ENCODE results near the gene FNIP1.
"Not testable (repeated sequence)": the region's sequence is repeated elsewhere in the genome, so short reads cannot be mapped to it uniquely, and the experiment has no call there.

Gene FNIP1

DNA sequence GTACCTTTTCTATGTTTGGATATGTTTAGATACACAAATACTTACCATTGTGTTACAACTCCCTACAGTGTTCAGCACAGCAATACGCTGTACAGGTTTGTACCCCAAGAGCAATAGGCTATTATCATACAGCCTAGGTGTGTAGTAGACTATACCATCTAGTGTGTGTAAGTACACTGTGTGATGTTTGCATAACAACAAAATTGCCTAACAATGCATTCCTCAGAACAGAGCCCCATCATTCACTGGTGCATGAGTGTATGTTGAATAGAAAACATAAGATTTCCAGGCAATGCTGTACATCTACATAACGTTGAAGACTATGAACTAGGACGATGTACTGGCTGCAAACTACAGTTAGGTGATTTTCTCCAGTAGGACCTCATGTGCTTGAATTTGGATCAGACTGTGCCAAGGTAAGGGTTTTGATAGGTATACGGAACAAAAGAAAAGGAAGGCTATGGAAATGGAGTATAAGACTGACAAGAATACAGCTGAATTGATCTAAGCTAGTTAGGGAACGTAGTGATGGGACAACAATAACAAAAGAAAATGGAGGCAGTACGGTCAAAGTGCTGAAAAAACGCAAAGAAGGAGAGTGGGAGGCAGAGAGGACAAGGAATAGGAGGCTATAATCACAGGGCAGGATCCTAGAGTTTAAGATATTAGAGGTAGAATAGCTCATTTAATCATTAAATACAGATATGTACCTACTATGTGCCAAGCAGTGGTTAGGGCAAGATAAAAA is 46.9 kb downstream of the FNIP1 start:
- DNase-seq (ENCODE audit: low read depth) = no peak

DNA sequence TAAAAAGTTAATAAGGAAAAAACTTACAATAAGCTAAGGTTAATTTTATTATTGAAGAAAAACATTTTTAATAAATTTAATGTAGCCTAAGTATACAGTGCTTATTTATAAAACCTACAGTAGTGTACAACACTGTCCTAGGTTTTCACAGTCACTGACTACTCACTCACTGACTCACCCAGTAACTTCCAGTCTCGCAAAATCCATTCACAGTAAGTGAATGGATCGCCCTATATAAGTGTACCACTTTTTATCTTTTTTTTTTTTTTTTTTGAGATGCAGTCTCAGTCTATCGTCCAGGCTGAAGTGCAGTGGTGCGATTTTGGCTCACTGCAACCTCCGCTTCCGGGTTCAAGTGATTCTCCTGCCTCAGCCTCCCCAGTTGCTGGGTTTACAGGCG is 47.7 kb downstream of the FNIP1 start:
- DNase-seq (ENCODE audit: low read depth) = no peak

DNA sequence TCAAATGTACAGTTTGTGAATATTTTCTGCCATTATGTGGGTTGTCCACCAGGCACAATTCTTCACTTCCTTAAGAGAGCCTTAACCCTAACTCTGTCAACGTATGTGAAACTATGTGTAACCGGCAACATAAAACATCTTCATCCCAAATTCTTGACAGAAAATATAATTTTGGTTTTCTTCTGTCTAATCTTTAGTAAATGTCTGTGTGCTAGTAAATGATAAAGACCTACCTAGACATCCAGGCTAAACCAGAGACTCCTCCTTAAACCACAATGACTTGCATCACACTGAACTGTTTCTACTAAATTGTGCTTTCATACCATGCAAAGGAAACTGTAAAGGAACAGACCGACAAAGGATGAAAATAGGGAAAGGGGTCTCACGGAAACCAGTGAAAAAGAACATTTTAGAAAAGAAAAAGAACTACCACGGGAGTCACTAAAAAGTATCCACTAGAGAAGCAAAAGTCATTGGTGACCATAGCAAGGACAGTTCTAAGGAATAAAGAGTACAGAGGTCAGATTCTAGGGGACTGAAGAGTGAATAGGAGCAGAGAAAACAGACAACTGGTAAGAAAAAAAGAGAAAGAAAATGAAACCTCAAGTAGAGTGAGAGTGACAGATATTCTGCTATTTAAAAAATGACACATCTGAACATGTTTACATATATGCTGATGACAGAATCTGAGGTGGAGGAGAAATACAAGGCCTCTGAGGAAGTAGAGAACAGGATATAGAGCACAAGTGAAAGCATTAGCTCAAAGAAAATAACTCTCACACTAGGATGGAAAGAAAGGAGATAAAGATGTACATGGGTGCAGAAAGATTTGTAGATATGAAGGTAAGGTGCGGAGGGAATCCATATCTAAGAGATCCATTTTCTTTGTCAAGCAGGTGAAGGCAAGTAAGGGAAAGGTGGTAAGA is 49.4 kb downstream of the FNIP1 start:
- no peak for DNase-seq (ENCODE audit: low read depth)

DNA sequence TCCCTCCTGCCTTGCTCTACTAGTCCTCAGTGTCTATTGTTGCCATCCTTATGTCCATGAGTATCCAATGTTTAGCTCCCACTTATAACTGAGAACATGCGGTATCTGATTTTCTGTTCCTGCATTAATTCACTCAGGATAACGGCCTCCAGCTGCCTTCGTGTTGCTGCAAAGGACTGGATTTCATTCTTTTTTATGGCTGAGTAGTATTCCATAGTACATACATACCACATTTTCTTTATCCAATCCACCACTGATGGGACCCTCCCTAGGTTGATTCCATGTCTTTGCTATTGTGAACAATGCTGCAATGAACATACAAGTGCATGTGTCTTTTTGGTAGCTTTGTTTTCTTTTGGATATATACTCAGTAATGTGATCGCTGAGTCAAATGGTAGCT is 50.4 kb downstream of the FNIP1 start:
- DNase-seq (ENCODE audit: low read depth) = no peak

DNA sequence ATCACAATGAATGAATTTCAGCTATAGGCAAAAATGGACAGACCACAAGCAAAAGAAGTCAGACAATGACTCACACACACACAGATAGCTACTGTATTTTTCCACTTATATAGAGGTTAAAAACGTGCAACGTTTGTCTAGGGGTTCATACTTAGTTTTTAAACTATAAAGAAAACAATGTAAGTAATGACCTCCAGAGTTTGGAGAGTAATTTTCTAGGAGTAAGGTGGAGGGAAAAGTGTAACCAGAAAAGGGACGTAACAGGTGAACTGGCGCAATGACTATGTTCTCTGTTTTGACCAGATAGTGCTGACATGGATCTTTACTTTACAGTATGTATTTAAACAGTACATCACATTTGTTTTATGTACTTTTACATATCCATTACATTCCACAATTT is 51.1 kb downstream of the FNIP1 start:
- no peak for DNase-seq (ENCODE audit: low read depth)

DNA sequence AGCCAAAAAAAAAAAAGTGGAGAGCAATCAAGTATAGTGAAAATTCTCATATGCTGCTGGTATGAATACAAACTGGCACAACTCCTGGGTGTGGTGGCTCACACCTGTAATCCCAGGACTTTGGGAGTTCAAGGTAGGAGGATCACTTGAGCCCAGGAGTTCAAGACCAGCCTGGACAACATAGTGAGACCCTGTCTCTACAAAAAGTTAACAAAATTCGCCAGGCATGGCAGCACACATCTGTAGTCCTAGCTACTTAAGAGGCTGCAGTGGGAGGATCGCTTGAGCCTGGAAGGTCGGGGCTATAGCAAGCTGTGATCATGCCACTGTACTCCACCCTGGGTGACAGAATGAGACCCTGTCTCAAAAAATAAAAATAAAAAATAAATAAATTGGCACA is 51.7 kb downstream of the FNIP1 start:
- no peak for DNase-seq (ENCODE audit: low read depth)

DNA sequence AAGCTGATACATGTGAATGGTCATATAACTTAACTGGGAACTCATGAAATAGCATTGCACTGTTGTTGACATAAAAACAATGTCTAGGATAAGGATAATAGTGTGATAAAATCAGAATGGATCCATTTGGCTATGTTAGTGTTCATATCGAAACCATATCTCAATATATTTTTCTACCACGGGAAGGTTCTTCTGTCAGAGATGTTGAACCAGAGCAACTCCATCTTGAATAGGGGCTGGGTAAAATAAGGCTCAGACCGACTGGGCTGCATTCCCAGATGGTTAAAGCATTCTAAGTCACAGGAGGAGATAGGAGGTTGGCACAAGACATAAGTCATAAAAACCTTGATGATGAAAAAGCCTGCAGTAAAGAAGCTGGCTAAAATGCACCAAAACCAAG is 56.3 kb downstream of the FNIP1 start:
- DNase-seq (ENCODE audit: low read depth) = no peak

DNA sequence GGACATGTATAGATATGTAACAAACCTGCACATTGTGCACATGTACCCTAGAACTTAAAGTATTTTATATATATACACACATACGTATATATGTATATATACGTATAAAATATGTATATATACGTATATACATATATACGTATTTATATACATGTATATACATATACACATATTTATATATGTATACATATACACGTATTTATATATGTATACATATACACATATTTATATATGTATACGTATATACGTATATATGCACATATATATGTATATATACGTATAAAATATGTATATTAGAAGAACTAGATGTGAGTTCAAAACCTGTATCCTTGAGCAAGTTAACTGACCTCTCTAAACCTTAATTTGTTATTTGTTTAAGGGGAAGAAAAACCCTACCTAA is 61.4 kb downstream of the FNIP1 start:
- DNase-seq (ENCODE audit: low read depth) = no peak

DNA sequence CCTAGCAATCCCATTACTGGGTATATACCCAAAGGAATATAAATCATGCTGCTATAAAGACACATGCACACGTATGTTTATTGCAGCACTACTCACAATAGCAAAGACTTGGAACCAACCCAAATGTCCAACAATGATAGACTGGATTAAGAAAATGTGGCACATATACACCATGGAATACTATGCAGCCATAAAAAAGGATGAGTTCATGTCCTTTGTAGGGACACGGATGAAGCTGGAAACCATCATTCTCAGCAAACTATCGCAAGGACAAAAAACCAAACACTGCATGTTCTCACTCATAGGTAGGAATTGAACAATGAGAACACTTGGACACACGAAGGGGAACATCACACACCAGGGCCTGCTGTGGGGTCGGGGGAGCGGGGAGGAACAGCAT is 61.9 kb downstream of the FNIP1 start:
- DNase-seq (ENCODE audit: low read depth) = not testable (repeated sequence)

DNA sequence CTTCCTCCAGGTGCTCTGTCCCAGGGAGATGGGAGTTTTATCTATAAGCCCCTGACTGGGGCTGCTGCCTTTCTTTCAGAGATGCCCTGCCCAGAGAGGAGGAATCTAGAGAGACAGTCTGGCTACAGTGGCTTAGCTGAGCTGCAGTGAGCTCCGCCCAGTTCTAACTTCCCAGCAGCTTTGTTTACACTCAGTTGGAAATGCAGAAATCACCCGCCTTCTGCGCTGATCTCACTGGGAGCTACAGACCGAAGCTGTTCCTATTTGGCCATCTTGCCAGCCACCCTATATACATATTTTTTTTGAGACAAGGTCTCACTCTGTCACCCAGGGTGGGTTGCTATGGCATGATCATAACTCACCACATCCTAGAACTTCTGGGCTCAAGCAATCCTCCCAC is 67.5 kb downstream of the FNIP1 start:
- DNase-seq (ENCODE audit: low read depth) = not testable (repeated sequence)

DNA sequence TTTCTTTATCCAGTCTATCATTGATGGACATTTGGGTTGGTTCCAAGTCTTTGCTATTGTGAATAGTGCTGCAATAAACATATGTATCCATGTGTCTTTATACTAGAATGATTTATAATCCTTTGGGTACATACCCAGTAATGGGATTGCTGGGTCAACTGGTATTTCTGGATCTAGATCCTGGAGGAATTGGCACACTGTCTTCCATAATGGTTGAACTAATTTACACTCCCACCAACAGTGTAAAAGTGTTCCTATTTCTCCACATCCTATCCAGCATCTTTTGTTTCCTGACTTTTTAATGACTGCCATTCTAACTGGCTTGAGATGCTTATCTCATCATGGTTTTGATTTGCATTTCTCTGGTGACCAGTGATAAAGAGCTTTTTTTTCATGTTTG is 72.7 kb downstream of the FNIP1 start:
- not testable (repeated sequence) for DNase-seq (ENCODE audit: low read depth)

DNA sequence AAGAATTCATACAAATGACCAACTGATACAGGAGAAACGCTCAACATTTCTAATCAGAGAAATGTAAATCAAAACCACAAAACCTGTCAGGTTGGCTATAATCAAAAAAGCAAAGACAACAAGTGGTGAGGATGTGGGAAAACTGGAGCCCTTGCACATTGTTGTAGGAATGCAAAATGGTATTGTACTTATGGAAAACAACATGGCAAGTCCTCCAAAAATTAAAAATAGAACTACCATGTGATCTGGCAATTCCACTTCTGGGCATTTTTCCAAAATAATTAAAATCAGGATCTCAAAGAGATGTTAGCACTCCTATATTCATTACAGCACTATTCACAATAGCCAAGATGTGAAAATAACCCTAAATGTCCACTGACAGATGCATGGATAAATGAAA is 76.1 kb downstream of the FNIP1 start:
- DNase-seq (ENCODE audit: low read depth) = no peak

DNA sequence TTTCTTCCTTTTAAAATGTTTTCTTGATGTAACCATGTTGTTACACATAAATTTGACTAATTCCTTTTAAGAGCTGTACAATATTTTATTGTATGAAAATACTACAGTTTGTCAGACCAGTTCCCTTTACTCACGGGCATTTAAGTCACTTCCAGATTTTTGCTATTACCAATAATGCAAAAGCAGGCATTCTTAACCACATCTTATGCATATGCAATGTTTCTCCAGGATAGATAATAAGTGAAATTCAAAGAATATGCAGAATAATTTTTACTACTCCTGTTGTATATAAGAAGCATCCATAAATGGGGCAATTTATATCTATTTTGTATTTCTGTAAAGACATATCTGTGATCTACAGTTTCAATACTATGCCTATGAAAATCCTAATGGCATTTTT is 77.3 kb downstream of the FNIP1 start:
- no peak for DNase-seq (ENCODE audit: low read depth)

DNA sequence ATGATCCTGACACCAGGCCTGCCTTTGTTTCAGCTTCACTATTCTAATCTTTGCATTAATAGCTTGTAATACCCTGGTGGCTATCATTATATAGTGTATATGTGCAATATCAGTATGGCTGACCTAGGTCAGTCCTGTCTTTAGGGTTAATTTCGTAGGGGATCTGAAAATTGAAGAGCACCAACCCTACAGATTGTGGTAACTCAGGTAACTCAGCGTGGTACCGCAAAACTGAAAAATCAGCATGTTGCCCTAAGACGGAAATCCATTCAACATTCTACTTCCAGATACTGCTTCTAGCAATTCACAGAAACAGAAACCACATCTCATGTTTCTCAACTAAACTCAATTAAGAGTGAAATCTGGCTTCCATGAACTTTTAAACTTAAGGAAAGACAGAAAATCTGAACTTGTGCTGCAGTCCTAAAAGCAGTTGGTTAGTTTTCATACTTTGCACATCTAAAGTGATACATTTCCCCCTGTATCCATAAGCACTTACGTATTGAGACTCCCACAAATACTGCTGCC is 78.3 kb downstream of the FNIP1 start:
- DNase-seq (ENCODE audit: low read depth) = no peak

DNA sequence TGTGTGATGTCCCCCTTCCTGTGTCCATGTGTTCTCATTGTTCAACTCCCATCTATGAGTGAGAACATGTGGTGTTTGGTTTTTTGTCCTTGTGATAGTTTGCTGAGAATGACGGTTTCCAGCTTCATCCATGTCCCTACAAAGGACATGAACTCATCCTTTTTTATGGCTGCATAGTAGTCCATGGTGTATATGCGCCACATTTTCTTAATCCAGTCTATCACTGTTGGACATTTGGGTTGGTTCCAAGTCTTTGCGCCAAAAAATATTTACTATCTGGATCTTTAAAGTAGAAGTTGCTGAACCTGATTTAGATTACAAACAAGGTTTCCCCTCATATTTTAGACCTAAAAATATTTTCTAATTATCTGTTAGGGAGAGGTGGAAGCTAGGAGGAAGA is 79.7 kb downstream of the FNIP1 start:
- not testable (repeated sequence) for DNase-seq (ENCODE audit: low read depth)

DNA sequence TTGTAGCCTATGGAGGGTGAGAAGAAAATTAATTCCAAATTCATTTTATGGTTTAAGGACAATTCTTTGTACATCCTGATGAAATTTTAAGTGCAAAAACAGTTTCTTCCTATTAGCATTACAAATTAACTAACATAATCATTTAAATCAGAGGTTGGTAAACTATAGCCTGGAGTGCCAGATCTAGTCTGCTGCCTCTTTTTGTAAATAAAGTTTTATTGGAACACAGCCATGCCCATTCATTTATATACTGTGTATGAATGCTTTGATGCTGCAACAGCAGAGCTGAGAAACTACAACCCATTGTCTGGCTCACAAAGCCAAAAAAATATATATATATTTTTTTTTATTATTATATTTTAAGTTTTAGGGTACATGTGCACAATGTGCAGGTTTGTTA is 80.2 kb downstream of the FNIP1 start:
- no peak for DNase-seq (ENCODE audit: low read depth)

DNA sequence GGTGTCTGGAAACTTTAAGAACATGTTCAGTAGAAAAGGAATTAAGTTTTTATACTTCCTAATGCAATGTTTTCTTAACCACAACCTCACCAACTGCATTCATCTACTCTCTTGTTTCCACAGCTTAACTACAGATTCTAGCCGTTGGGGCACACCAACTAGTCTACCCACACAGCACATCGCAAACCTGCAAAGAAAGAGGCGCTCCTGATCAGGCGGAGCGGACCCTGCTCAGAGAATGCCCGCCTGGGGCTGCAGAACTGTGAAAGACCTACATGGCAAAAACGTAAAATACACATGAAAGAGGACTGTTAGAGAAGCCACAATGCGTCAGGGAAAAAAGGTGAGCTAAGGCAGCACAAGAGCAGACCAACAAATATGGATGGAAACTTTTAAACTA is 86.4 kb downstream of the FNIP1 start:
- no peak for DNase-seq (ENCODE audit: low read depth)

DNA sequence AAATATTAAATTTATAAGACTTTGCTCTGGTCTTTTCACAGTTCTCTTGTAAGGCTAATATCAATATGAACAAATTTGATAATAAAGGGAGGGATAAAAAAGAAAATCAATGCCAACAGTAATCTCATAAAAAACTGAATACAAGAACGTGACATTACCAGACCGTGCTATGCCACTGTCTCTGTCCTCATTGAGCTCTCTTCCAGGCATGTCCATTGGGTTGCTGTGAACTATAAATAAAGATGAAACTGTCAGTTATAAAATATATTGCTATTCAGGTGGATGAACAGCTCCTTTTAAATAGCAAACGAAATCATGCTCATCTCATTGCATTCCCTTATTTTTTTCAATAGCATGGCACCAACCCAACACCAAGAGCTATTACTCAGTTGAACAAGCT is 87.8 kb downstream of the FNIP1 start:
- no peak for DNase-seq (ENCODE audit: low read depth)

DNA sequence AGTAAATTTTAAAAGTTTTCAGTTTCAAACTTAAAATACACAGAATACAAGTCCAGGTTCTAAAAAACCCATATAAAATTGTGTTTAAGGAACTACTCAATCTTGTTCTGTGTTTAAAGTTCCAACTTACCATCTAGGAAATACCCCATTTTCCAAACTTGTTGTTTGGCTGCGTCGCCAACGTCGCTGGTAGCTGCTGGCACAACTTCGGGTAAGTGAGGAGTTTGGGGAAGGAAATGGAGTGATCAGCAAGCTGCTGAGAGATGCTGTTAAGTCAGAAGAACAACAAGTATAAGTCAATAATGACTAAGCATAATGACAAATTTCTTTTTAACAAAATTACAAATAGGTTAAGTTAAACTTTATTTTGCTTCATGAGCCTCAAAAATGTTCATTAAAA is 90.5 kb downstream of the FNIP1 start:
- DNase-seq (ENCODE audit: low read depth) = no peak

DNA sequence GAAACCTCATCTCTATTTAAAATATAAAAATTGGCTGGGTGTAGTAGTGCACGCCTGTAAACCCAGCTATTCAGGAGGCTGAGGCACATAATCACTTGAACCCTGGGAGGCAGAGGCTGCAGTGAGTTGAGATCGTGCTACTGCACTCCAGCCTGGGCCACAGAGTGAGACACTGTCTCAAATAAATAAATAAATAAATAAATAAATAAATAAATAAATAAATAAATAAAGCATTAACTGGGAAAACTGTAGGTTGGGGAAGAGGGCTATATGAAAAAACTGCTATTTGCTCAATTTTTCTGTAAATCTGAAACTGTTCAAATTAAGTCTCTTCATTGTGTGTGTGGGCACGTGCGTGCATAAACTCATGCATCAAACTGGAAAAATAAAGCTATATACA is 101.9 kb downstream of the FNIP1 start:
- DNase-seq (ENCODE audit: low read depth) = no peak

DNA sequence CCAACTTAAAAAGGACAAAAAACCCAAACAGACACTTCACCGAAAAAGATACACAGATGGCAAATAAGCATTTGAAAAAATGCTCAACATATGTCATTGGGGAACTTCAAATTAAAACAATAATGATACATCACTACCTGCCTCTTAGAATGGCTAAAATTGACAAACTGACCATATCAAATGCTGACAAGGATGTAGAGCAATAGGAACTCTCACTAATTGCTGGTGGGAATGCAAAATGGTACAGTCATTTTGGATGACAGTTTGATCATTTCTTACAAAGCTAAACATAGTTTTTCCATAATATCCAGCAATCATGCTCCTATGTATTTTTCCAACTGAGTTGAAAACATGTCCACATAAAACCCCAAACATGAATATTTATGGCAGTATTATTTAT is 102.9 kb downstream of the FNIP1 start:
- no peak for DNase-seq (ENCODE audit: low read depth)

DNA sequence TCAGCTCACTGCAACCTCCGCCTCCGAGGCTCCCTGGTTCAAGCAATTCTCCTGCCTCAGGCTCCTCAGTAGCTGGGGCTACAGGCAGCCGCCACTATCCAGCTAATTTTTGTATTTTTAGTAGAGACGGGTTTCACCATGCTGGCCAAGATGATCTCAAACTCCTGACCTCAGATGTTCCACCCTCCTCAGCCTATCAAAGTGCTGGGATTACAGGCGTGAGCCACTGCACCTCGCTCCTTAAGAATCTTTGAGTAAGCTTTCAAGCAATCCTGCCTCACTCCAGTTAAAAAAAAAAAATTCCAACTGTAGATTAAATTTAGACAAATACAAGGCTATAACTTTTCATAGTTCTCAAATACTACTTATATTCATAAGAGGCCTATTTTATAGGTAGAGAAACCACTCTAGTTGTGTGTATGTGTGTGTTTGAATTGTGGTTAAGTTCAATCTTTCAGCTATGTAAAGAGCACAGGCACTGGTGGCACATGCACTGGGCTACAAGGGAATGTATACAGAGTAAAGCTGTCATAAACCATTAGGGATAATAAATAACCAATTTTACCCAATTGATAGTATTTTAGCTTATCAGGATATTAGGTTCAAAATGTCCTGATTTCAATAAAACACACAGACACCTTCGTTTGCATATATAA is 111.2 kb downstream of the FNIP1 start:
- no peak for DNase-seq (ENCODE audit: low read depth)

DNA sequence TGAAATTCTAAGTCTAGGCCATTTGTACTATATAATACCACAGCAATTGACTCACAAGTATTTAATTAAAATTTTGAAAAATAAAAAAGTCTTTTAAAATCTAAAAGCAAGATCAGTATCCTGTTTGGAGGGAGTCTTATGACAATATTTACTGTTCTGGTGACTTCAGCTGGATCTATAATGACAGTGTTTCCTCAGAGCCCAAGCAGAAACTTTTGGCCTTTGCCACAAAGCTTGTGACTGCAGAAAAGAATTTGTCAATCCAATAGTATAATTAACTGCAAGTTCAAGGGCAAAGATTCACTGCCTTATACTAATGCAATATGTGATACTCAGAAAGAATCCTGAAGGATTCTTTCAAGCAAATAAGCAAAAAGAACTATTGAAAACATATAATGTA is 112.2 kb downstream of the FNIP1 start:
- DNase-seq (ENCODE audit: low read depth) = no peak

Measured in stimulated activated CD8-positive, alpha-beta memory T cell treated with anti-CD3 and anti-CD28 coated beads, Interleukin-12 subunit alpha, Interleukin-12 subunit beta, amount 100 ng/mL, for 1 hour (primary cell).